GM13977 (cell line): ENCODE measurements around the gene GON4L.
"Not testable (repeated sequence)": the region's sequence is repeated elsewhere in the genome, so short reads cannot be mapped to it uniquely, and the experiment has no call there.

Experiments
- DNase-seq: peaks from one replicate; pipeline ENCODE4 v3.0.0; 2012; ENCODE audit warnings: low spot score
- CTCF ChIP-seq: IDR thresholded peaks from 2 replicates; pipeline ENCODE4 v1.5.1; 2012; ENCODE audit warnings: mild to moderate bottlenecking, control low read depth; ENCODE audit not compliant: insufficient read depth; ENCODE audit errors: extremely low read depth, missing control alignments
- in situ Hi-C: fragments of 300-500 bp; cut with MboI; formaldehyde crosslinking; loops from one replicate; pipeline ENCODE4 v1.12.0; 2022; ENCODE audit warnings: low sequenced_read_pairs, low pct_unique_long_range_greater_than_20kb, mixed read lengths, inconsistent platforms; ENCODE audit not compliant: unreplicated experiment

The GON4L gene

GRCh38 chr1:155773221-155773620, 83.8 kb downstream of the GON4L start:
- in situ Hi-C loops = no loop called here
- DNase-seq = no peak
- TF ChIP-seq CTCF = no peak

DNA sequence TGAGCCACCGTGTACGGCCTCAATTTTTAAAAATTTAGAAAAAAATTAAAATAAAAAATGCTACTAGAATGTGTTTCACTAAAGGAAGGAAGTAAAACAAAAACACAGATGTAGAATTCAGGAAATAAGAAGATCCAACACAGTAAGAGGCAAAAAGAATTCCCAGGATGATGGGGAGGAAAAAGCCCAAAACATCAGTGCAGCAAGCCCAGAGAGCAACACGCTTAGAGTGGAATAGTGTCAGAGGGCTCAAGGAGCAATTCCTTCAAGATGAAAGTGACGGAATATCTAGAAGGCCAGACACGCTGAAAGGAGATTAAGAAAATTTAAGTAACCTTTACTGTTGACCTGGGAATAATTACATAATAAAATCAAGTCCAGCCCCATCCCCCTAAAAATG, 87.8 kb downstream of the GON4L start:
- no peak for DNase-seq
- TF ChIP-seq CTCF = no peak
- in situ Hi-C loops = no loop called here

DNA sequence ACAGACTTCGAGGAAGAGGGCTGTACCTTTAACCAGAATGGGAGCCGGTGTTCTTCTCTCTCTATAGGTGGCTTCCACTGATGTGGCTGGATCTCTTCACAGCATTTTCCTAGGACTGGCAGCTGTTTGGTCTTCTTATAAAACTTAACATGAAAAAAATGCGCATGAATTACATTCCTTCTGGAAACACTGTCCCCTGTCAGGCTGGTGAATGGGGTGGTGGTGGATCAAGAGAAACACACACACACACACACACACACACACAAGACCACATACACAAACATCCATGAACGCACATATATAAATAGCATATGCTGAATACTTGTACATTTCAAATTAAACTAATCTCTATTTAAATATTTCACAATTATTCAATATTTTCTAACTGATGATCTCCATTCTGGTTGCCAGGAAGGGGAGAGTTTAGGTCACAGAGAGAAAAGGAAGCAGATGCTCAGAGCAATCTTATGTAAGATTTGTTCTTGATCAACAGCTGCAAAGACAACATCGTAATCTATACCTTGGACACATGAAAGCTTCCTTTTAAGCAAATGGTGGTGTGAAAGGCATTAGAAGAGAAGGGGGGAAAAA, 89.5 kb downstream of the GON4L start:
- in situ Hi-C loops, DNase-seq: not testable (repeated sequence)

DNA sequence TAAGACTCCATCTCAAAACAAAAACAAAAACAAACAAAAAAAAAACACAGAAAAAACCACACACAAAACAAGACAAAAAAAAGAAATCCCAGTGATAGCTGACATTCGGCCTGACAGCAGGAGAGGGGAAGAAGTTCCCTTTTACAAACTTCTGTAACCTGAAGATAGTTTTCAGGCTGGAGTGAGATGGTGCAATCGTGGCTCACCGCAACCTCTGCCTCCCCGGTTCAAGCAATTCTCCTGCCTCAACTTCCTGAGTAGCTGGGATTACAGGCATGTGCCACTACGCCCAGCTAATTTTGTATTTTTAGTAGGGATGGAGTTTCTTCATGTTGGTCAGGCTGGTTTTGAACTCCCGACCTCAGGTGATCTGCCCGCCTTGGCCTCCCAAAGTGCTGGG, 93.0 kb downstream of the GON4L start:
- DNase-seq, in situ Hi-C loops: not testable (repeated sequence)

DNA sequence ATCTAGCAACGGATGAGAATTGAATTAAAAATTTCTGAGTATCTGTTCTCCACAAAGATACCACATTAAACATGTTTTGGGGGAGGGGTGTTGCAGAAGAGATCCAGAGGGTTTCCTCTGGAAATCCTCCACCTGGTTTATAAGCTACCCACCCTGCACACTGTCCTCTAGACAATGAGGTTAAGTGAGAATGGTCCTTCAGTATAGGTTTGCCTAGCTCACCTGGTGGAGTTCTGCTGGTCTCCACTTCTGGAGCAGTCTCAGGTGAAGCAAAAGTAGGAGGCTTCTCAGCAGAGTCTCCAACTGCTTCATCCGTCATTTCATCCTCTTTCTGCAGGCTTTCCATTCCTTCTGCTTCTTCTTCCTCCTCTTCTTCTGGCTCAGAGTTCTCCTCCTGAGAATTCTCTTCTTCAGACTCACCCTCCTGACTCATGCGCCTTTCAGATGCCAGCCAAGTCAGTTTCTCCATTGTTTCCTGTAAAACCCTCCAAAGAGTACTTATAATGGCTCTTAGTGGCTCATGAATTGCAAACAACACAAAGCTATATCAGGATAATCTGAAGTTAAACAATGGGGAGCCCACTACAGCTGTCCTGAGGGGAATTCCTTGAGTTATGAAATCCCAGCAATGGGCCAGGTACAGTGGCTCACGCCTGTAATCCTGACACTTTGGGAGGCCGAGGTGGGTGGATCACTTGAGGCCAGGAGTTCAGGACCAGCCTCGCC, 93.8 kb downstream of the GON4L start:
- in situ Hi-C loops, DNase-seq: not testable (repeated sequence)

DNA sequence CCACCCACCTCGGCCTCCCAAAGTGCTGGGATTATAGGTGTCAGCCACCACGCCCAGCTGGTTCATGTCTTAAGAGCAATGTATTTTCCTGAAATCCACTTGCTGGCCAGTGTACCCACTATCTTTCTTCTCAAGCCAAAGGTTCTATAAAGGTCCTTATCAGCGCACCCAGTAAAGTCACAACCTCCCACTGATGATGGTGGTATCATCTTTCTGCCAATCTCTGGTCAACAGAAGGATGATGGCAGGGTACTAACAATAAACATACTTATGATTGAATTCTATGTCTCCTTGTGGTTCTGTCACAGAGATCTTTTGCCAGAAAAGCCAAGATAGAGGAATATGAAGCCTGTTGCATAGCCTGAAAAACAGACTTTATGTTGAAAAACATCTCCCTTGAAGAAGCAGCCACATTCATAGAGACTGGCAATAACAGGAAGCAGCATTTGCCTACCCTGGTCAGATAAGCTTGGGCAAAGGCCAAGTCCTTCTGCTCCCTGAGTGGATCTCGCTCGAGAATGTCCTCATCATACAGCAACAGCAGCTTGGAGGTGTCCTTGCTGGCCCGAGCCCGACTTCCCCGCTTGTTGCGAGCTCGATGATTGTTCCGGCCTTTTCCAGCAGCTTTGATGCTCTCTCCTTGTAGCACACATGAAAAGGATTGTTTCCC, 95.1 kb downstream of the GON4L start:
- in situ Hi-C loops = no loop called here
- TF ChIP-seq CTCF = no peak
- DNase-seq = no peak

GRCh38 chr1:155760751-155761475, 96.1 kb downstream of the GON4L start:
- no peak for TF ChIP-seq CTCF
- in situ Hi-C loops = no loop called here
- DNase-seq = no peak
